ENCODE data around the gene DEFB110. TPM values are rescaled to one million over a fixed set of nuclear protein-coding genes. Genes with fewer than 3 reads are reported as not detected.

DEFB110 gene
- total and polyA plus RNA-seq, 2 of the 13 experiments (the other 11 are each of a cell fraction or from before 2014, with no cell fraction given): not detected

DNA sequence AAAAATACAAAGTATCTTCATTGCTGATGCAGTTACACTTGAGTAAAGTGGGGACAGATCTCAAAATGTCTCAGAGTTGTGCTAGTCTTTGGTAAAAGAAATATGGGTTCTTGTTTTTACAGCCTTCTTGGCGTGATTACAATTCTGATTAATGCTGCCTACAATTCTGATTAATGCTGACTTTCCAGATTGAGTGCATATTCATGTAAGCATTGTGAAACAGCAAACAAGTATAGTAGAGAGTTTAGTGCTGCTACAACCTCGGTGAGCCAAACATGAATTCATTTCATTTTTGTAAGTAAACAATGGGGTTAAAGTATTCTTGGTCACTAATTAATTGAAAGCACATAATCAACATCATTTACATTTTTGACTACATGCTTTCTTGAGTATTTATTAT lies 52.2 kb downstream of the DEFB110 start, which contains the start of gene DEFB113:
Gene DEFB113 (minus strand): TSS at position 21 of the 400 bp plus-strand sequence. CDS start 0 bp downstream, at position 21.
- no TSS peak for BruUV-seq (replicated peaks)
- intact Hi-C loops (cut with micrococcal nuclease; ENCODE audit: unreplicated experiment): no loop called here
- in situ Hi-C loops (cut with HindIII; ENCODE audit: extremely low pct_ligation_motif_present, low pct_unique_long_range_greater_than_20kb): no loop called here
- 0% methylated on average over 2 of the region's 2 CpGs for WGBS (ENCODE audit: low lambda C conversion rate)
- TF ChIP-seq HNRNPUL1 (IDR thresholded peaks at IDR 0.05; ENCODE audit: low read depth, low read length): no peak
- TF ChIP-seq, protein P1, sequence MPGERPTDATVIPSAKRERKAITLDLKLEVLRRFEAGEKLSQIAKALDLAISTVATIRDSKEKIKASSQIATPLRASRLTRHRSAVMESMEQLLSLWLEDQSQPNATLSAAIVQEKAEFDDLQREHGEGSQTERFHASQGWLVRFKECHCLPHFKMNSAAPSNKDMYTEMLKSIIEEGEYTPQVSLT (CRISPR knock-in tag; IDR thresholded peaks at IDR 0.05; ENCODE audit: borderline replicate concordance, low read depth): no peak
- no peak for TF ChIP-seq PHB2 (IDR thresholded peaks at IDR 0.05; ENCODE audit: partially characterized antibody)
- TF ChIP-seq TEAD3 (CRISPR knock-in tag; optimal IDR thresholded peaks at IDR 0.05; ENCODE audit: borderline replicate concordance): no peak
- no peak for DNase-seq (ENCODE audit: low spot score)
- Histone ChIP-seq H3K4me1 (ENCODE audit: insufficient read depth, low read length) (no peaks in the 10 kb centered on the region), H3K79me2 (ENCODE audit: insufficient read depth, low read length) (no peaks in the 10 kb centered on the region), H3K27ac (ENCODE audit: extremely low read length, insufficient read depth, low read length) (no peak within 1 kb of the TSS), H3K4me3 (replicated peaks in 1 of 3; ENCODE audit: insufficient read depth in 1 of 3, low read depth in 2 of 3, low read length in 3 of 3) (no peak within 1 kb of the TSS), H2AFZ (ENCODE audit: low read length) (no peak within 1 kb of the TSS), H3K4me2 (ENCODE audit: low read depth, low read length) (no peak within 1 kb of the TSS), H3K27me3 (ENCODE audit: control insufficient read depth in 1 of 2, insufficient read depth in 2 of 2, low read length in 2 of 2) (no peaks in the 10 kb centered on the region), H3K36me3 (replicated peaks in 1 of 2; ENCODE audit: control insufficient read depth in 1 of 2, insufficient read depth in 2 of 2, low read length in 2 of 2) (no peaks in the 10 kb centered on the region), H3K9ac (ENCODE audit: insufficient read depth, low read depth, low read length) (no peak within 1 kb of the TSS), H4K20me1 (ENCODE audit: insufficient read depth, low read length) (no peaks in the 10 kb centered on the region), H3K9me3 (ENCODE audit: low read length) (no peaks in the 10 kb centered on the region)
- no peak for ATAC-seq
- CTCF ChIA-PET (ENCODE audit: low intra/inter-chr PET ratio, low total read pairs): no interaction called here
- FAIRE-seq: no peak
- POLR2A ChIA-PET: no interaction called here

Other genes starting within 250 kb of the DEFB110 start
- gene PGK2, start 234.7 kb downstream of the DEFB110 start, total RNA-seq (2016; rRNA removed; fragmentation: Illumina TruSeq; extraction: Trizol): not detected in 2 replicates
- not detected in 2 replicates for gene PGK2, start 234.7 kb downstream of the DEFB110 start, polyA plus RNA-seq (2011; rRNA removed)
- not detected in 2 replicates for gene CRISP1, start 155.5 kb downstream of the DEFB110 start, total RNA-seq (2016; rRNA removed; fragmentation: Illumina TruSeq; extraction: Trizol)
- not detected in 2 replicates for gene CRISP1, start 155.5 kb downstream of the DEFB110 start, polyA plus RNA-seq (2011; rRNA removed)
- not detected in 2 replicates for gene DEFB114, start 57.8 kb downstream of the DEFB110 start, total RNA-seq (2016; rRNA removed; fragmentation: Illumina TruSeq; extraction: Trizol)
- not detected in 2 replicates for gene DEFB114, start 57.8 kb downstream of the DEFB110 start, polyA plus RNA-seq (2011; rRNA removed)
- gene DEFB113, start 52.4 kb downstream of the DEFB110 start, total RNA-seq (2016; rRNA removed; fragmentation: Illumina TruSeq; extraction: Trizol): not detected in 2 replicates
- not detected in 2 replicates for gene DEFB113, start 52.4 kb downstream of the DEFB110 start, polyA plus RNA-seq (2011; rRNA removed)
- not detected in 2 replicates for gene DEFB112, start 27.9 kb upstream of the DEFB110 start, total RNA-seq (2016; rRNA removed; fragmentation: Illumina TruSeq; extraction: Trizol)
- gene DEFB112, start 27.9 kb upstream of the DEFB110 start, polyA plus RNA-seq (2011; rRNA removed): not detected in 2 replicates